Cerebellar cortex (tissue), 1 donor: Measurements from ENCODE around the gene SPRR2B.
"Not testable (repeated sequence)": the region's sequence is repeated elsewhere in the genome, so short reads cannot be mapped to it uniquely, and the experiment has no call there.

ENCODE experiments used
- DNase-seq: peaks from one replicate; pipeline ENCODE4 v3.0.0-alpha.2; 2015; ENCODE audit warnings: low spot score

SPRR2B gene

GRCh38 chr1:153071511-153071910, at the start of gene SPRR2B:
TSS of gene SPRR2B (minus strand) at chr1:153071611. CDS start at chr1:153070839, 772 bp downstream.
- DNase-seq = no peak

DNA sequence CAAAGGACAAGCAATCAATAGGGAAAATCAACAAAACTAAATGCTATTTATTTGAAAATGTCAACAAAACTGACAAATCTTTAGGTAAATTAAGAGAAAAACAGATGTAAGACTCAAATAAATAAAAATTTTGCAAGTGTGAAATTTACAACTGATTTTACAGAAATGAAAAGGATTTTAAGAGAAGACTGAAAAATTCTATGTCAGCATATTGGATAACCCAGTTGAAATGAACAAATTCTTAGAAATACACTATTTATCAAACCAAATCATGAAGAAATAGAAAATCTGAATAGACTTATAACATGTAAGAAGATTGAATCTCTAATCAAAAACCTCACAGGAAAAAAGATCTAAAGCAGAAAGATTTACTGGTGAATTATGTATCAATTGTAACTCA, 49.5 kb upstream of the SPRR2B start:
- no peak for DNase-seq

DNA sequence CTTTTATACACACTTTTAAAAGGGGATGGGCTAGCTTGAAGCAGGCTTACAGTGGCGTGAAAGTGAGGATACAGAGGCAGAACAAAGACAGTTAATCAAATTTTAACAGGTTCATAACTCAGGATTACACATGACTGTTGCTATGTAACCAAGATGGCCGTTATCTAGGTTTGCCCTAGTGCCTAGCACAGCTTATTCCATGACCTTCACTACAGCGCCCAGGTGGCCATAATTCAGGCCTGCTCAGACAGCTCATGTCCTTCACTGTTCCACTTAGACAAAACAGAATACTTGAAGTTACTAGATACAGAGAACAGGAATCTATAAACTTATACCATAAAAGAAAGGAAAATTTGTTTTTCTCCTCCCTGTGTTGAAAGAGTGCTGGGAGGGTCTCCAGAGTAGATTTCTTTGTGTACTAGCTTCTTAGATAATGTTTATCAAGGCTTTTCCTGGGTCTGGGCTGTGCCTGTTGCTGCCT, 48.1 kb upstream of the SPRR2B start:
- no peak for DNase-seq

DNA sequence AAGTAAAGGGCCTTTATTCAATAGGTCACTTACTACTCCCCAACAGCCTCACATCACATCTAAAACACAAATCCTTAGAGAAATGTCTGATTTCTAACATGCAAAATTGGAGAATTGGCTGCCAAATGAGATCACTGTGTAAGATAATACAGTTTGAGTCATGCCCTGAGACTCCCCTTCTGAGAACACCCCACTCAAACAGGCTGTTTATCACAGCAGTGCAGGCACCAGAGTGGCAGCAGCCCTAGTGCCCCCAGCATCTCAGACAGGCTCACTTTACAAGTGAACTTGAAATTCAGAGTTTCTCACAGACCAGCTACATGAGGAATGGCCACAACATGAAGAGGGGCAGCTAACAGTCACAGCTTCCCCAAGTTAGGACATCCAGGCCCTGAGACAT, 43.9 kb upstream of the SPRR2B start:
- not testable (repeated sequence) for DNase-seq

GRCh38 chr1:153113416-153113815, 42.0 kb upstream of the SPRR2B start, which contains the start of gene SPRR2F:
TSS of gene SPRR2F (minus strand) at chr1:153113516. CDS start at chr1:153112733, 783 bp downstream.
- no peak for DNase-seq

DNA sequence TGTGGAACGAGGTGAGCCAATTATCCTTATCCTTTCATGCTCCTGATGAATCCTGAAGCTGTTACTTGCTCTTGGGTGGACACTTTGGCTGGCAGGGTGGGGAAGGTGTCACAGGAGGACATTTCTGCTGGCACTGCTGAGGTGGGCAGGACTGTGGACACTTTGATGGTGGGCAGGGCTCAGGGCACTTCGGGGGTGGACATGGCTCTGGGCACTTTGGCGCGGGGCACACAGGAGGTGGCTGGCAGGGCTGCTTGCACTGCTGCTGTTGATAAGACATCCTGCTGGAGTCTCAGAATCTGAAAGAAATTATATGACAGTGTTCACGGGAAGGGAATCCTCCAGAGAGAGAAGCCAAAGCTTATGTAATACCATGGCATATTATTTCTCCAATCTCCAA, 41.0 kb upstream of the SPRR2B start:
- not testable (repeated sequence) for DNase-seq

DNA sequence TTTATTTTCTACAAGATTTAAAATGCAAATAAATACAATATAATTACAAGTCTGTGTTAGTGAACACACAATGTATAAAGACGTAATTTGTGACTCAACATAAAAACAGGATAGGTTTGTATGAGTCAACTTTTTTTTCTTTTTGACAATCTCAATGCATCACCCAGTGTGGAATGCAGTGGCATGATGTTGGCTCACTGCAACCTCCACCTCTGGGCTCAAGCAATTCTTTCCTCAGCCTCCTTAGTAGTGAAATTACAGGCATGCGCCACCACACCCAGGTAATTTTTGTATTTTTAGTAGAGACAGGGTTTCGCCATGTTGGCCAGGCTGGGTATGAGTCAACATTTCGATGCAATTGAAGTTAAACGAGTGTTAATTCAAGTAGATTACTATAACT, 28.8 kb upstream of the SPRR2B start:
- DNase-seq = no peak

GRCh38 chr1:153099461-153100045, 28.1 kb upstream of the SPRR2B start:
- DNase-seq = no peak

DNA sequence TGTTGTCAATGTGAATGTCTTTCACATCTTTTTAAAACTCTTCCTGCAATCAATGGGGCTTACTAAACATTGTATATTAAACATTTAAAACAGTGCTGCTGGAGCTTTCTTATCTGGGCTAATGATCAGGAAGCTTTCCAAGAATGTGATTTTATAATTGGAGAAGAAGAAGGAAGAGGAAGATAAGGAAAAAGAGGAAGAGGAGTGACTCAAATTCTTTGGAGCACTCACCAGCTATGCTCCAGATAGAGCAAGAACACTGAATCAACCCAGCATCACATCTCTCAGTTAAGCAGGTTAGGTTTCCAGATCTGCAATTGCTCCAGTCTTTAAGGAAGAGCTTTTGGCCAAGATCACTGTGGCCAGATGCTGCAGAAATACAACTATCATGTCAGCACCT, 24.4 kb upstream of the SPRR2B start:
- no peak for DNase-seq

- no peak for DNase-seq
These were observed 23.0 kb upstream of the SPRR2B start, which contains the start of gene SPRR2E for GRCh38 chr1:153094426-153094825. TSS of gene SPRR2E (minus strand) at chr1:153094526. CDS start at chr1:153093751, 775 bp downstream.

DNA sequence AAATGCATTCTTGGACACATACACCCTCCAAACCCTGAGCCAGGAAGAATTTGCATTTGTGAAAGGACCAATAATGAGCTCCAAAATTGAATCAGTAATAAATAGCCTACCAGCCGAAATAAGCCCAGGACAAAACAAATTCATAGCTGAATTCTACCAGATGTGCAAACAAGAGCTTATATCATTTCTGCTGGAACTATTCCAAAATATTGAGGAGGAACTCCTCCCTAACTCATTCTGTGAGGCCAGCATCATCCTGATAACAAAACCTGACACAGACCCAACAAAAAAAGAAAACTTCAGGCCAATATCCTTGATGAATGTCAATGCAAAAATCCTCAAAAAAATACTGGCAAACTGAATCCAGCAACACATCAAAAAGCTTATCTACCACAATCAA, 16.2 kb upstream of the SPRR2B start:
- DNase-seq = no peak

GRCh38 chr1:153081736-153082135, 10.3 kb upstream of the SPRR2B start:
- DNase-seq = no peak

- DNase-seq = no peak
These were observed 1.7 kb upstream of the SPRR2B start for GRCh38 chr1:153072806-153073726.

- DNase-seq = no peak
These were observed 1.2 kb downstream of the SPRR2B start for GRCh38 chr1:153070243-153070642.

- DNase-seq = no peak
These were observed 12.3 kb downstream of the SPRR2B start for GRCh38 chr1:153058826-153059784.

DNA sequence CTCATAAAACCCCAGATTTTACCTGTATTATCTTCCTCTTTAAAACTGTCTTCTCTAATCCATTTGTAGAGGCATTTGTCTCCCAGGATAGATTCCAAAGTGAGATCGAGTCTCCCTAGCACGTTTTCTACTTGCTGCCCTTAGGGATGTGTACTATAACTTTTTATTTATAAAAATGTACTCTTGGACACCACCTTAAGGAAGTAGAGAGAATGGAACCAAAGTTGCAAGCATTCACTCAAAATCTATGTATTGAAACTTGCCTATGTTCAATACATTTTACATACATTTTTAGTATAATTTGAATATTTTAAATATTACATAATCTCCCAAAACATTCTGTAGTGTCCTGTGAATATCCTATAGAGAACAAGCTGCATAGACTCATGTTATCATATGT, 13.3 kb downstream of the SPRR2B start:
- no peak for DNase-seq

DNA sequence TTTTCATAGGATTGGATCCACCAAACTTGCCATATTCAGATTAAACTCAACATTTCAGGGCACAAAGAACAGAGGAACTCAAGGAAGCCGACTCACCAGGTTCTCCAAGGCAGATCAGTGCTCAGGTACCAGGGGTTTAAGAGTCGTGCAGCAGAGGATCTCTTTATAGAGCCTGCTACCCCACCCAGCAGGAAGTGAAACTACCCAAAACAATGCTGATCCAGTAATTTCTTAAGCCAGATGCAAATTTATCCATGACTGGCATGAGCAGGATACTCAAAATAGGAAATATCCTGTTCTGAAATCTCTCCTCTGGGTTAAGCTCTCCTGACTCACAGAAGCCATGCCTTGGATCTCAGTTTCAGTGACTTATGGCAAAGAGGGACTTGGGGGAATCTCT, 14.0 kb downstream of the SPRR2B start, which contains the start of gene SPRR2A:
TSS of gene SPRR2A (minus strand) at position 138 of the 400 bp plus-strand sequence. CDS start 777 bp downstream, outside the sequence.
- DNase-seq = no peak

GRCh38 chr1:153056111-153056510, 15.3 kb downstream of the SPRR2B start:
- DNase-seq = not testable (repeated sequence)

- no peak for DNase-seq
These were observed 22.2 kb downstream of the SPRR2B start for GRCh38 chr1:153049211-153049610.

DNA sequence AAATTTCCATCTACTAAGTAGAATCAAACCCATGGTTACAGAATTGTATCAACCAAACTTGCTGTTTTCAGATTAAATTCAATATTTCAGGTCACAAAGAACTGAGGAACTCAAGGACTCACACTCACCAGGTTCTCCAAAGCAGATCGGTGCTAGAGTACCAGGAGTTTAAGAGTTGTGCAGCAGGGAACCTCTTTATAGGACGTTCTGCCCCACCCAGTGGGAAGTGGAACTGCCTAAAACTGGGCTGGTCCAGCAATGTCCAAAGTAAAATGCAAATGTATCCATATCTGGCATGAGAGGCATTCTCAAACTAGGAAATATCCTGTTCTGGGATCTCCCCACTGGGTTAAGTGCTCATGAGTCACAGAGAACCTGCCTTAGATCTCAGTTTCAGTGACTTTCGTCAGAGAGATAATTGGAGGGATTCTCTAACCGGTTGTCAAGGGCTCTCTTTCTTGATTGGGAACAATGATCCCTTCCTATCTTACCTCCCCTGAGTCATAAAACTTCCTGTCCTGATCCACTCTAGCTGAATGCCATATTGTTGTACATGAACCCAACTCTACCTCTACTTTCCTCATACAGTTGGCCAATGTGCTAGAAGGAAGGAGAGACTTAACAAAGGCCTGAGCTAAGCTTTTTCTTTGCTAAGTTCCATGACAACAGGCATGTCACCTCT, 30.3 kb downstream of the SPRR2B start, which contains the start of gene SPRR2D:
TSS of gene SPRR2D (minus strand) at position 171 of the 682 bp plus-strand sequence. CDS start 774 bp downstream, outside the sequence.
- DNase-seq = no peak

- DNase-seq = no peak
These were observed 36.2 kb downstream of the SPRR2B start for GRCh38 chr1:153035211-153035610.
